Activated CD4-positive, alpha-beta T cell treated with anti-CD3 and anti-CD28 coated beads for 4 hours (primary cell): ENCODE results near the gene MYLK4.
A peak's percentile ranks its signal among the peaks of the same experiment; 100 is the strongest.

Source experiments
- DNase-seq, 2 donors: peaks; one replicate each; pipeline ENCODE4 v3.0.0-alpha.2; 2020

MYLK4 gene

GRCh38 chr6:2750832-2751231 lies at the start of gene MYLK4:
Gene MYLK4, minus strand, starts transcription at chr6:2750922. Its CDS starts 1,628 bp downstream, at chr6:2749294.
- DNase-seq = no peak

GRCh38 chr6:2799936-2800527 lies 49.3 kb upstream of the MYLK4 start:
- DNase-seq = no peak

GRCh38 chr6:2798586-2799134 lies 47.9 kb upstream of the MYLK4 start:
- no peak for DNase-seq

GRCh38 chr6:2797564-2798031 lies 46.9 kb upstream of the MYLK4 start:
- DNase-seq = no peak

GRCh38 chr6:2796861-2797260 lies 46.1 kb upstream of the MYLK4 start:
- DNase-seq = no peak

- DNase-seq = no peak
These were observed 45.2 kb upstream of the MYLK4 start for GRCh38 chr6:2795956-2796355.

GRCh38 chr6:2795162-2795561 lies 44.4 kb upstream of the MYLK4 start:
- DNase-seq = no peak

GRCh38 chr6:2794171-2794730 lies 43.5 kb upstream of the MYLK4 start:
- DNase-seq = no peak

GRCh38 chr6:2793534-2794151 lies 42.9 kb upstream of the MYLK4 start:
- no peak for DNase-seq

GRCh38 chr6:2792330-2793110 lies 41.8 kb upstream of the MYLK4 start:
- DNase-seq = no peak

- DNase-seq = no peak
These were observed 40.8 kb upstream of the MYLK4 start for GRCh38 chr6:2791450-2791974.

- DNase-seq = peak; percentile 34 to 44
These were observed 40.1 kb upstream of the MYLK4 start for GRCh38 chr6:2790588-2791449.

- DNase-seq = no peak
These were observed 35.5 kb upstream of the MYLK4 start for GRCh38 chr6:2786269-2786668.

GRCh38 chr6:2784930-2785329 lies 34.2 kb upstream of the MYLK4 start:
- DNase-seq = no peak

- DNase-seq = no peak
These were observed 33.3 kb upstream of the MYLK4 start for GRCh38 chr6:2784061-2784460.

- DNase-seq = no peak
These were observed 32.7 kb upstream of the MYLK4 start for GRCh38 chr6:2783188-2783963.

GRCh38 chr6:2782825-2783187 lies 32.1 kb upstream of the MYLK4 start:
- no peak for DNase-seq

- DNase-seq = no peak
These were observed 31.6 kb upstream of the MYLK4 start for GRCh38 chr6:2782356-2782708.

GRCh38 chr6:2781685-2782355 lies 31.1 kb upstream of the MYLK4 start:
- DNase-seq = no peak

GRCh38 chr6:2780102-2780737 lies 29.5 kb upstream of the MYLK4 start:
- no peak for DNase-seq
